RPMI7951 (cell line): ENCODE measurements around the gene ELOB. TPM values are rescaled to one million over a fixed set of nuclear protein-coding genes. Genes with fewer than 3 reads are reported as not detected.

Source experiments
- DNase-seq: peaks from one replicate; pipeline ENCODE4 v3.0.0-alpha.2; 2012; ENCODE audit warnings: low read depth
- total RNA-seq: library from RNA; depleted of rRNA; stranded (reverse); fragments of >200 nt; shearing (Covaris generic); gene quantifications from 2 replicates; pipeline ENCODE4 v1.2.3, GENCODE V29; 2014

ELOB gene
- total RNA-seq, 1 experiment from 2014 or later = 349 TPM

DNA sequence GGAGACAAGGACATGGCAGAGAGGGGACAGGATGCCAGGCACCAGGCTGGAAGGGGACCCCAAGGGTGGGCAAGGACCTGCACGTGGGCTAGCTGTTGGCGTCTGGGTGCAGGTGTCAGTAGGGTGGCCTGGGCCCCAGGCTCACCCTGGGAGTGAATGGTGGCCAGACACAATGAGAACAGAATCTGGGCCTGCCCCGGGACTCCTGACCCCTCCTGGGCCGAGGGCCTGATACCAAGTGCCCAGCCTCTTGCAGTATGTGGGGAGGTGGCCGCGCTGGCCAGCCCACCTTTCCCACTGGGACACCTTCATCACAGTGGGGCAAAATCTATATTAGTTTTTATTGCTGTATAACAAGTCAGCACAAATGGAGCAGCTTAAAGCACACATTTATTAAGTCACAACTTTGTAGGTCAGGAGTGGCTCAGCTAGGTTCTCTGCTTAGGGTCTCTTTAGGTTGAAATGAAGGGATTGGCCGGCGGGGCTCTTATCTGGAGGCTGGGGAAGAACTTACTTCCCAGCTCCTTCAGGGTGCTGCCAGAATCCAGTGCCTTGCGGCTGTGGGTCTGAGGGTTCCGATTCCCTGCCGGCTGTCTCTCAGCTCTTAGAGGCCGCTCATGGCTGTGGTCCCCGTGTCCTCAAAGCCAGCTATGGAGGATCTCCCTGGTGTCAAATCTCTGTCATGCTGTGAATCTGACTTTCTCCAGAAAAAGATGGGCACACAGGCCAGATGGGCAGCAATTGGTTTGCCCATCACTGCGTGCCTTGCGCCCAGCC is 6.7 kb upstream of the ELOB start:
- DNase-seq = no peak

DNA sequence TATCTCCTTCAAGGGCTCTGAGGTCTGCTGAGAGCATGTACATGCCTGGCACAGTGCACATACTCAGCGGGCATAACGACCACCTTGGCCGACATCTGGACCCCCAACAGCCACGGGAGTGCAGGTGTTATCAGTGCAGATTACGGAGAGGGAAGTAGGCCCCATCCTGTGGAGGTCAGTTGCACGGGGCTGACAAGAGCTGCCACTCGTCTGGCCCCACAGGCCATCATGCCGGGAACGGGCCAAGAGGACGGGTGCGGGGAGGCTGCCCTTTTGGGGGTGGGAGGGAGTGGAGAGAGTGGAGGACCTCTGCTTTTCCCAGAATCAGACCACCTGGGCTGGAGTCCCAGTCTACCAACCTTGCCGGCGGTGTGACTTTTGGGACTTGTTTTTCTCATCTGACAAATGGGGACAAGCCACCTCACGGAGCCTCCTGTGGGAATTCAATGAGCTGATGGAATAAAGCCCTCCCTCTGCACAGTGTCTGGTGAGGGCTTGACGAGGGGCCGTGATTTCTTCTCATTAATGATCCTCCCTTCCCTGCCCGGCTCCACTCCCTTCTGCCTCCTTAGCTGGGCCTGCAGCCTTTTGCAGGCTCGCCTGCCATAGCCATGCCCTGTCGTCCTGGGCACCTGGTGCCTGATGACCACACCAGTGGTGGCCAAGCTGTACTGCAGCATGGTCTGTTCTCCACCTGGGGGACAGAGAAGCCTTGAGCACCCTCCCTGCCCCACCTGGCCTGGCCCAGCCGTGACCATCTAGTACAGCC is 5.7 kb upstream of the ELOB start:
- no peak for DNase-seq

DNA sequence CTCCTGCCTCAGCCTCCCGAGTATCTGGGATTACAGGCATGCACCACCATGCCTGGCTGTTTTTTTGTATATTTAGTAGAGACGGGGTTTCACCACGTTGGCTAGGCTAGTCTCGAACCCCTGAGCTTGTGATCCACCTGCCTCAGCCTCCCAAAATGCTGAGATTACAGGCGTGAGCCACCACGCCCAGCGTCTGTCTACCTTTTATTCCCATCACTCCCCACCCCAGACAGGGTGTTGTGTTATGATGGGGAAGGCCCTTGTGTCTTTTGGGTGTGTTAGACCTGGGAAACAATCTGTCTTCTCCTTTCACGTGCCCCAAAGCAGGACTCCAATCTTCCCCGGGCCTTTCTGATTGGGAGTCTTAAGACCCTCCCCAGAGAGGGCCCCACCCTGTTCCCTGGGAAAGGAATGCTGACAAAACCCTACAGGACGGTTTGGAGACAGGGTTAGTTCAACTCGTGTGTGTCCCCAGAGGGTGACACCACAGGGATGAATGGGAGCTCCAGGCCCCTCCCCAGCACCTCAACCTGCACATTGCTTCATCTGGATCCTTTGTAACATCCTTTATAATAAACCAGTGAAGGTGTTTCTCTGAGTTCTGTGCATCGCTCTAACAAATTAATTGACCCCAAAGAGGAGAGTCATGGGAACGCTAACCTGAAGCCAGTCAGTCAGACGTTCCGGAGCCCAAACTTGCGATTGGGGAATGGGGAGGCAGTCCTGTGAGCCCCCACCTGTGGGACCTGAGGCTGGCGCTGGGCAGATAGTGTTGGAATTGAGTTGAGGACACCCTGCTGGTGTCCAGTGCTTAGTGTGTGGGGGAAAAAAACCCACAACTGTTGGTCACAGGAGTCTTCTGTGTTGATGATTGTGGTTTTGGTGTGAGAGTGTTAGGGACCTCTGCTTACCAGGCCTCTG is 3.2 kb upstream of the ELOB start:
- DNase-seq = no peak

DNA sequence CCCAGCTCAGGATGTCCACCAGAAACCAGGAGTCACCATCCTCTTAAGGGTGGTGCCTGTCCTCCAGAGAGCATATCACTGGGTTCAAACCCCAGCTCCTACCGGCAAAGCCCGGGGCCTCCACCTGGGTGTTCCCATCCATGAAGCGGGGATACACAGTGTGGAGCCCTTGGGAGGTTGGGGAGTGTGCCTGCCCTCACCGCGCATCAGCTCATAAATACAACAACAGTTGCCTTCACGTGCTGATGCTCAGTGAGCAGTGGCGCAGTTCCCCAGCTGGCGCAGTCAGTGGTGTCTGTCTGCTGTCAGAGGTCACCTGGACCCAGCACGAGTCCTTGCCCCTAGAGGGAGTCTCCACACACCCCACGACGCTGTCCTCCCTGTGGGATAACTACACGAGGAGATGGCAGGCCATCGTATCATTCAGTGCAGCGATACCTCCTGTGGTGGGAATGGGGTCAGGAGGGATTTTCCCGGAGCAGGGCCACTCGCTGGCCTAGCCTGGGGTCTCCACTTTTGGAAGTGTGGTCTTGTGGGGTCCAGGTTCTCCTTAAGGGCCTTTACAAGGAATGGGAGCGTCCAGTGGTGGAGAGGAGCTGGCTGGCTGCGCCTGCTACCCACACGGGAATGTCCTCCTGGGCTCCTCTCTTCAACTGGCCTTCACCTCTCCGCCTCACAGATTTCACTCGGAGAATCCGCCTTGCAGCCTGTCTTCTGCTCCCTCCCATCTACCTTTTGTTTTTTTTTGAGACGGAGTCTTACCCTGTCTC is 2.3 kb upstream of the ELOB start:
- no peak for DNase-seq

DNA sequence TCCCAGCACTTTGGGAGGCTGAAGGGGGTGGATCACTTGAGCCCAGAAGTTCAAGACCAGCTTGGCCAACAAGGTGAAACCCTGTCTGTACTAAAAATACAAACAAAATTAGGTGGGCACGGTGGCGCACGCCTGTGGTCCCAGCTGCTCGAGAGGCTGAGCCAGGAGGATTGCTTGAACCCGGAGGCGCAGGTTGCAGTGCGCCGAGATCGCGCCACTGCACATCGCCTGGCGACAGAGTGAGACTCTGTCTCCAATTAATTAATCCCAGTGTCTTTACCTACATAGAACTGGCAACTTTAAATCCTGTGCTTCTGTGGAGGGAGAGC is 1.5 kb upstream of the ELOB start:
- DNase-seq = no peak

DNA sequence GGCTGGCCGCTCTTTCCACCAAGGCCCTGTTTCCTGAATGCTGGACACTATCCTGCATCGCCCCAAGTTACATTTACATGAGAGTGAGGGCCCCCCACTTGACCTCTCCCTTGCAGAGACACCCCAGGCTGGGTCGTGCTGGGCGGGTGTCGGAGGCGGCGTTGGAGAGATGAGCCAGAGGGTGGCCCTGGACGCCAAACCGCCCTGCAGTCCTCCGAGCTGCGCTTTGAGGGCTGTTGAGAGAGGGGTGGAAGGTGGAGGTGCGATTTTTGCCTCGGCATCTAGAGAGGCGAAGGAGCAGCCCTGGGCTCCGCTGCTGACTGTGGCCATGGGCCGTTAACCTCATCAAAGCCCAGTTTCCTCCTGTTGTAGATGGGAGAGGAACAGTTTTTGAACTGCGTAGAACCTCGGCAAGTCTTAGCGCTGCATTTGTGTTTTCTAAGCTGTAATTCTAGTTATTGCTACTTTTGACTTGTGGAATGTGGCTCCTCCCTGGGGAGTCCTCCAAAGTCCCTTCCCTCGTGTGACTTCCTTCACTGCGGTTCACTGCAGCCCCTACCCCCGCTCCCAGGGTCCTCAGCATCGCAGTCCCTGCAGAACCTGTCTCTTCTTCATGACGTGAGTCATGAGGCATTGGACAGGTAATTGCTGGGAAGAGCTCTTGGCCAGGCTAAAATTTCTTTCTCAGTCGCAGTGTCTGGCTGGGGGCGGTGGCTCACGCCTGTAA is 986 bp upstream of the ELOB start:
- no peak for DNase-seq

DNA sequence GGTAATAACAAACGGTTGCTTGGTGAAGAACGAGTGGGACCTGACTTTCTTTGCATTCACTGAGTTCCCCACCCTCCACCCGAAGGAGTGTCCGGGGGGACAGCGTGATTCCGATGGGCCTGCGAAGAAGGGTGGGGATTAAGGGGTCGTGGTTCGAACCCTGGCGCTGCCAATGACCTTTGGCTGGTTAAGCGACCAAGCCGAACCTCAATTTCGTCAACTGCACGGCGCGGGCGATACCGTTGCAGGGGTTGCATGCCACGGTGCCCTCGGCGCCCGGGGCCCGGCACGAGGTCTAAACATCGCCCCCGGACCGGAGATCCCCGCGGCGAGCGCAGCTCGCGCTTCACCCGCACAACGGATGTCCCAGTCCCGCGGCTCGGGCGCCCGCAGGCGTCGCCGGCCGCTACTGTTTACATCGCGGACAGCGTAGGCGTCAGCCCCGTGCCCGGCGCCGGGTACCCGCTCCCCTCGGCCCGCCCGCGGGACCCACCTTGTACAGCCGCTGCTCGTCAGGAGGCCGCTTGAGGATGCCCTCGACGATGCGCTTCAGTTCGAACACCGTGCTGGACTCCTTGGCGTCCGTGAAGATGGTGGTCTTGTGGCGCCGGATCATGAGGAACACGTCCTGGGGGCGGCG is 460 bp downstream of the ELOB start:
- no peak for DNase-seq

DNA sequence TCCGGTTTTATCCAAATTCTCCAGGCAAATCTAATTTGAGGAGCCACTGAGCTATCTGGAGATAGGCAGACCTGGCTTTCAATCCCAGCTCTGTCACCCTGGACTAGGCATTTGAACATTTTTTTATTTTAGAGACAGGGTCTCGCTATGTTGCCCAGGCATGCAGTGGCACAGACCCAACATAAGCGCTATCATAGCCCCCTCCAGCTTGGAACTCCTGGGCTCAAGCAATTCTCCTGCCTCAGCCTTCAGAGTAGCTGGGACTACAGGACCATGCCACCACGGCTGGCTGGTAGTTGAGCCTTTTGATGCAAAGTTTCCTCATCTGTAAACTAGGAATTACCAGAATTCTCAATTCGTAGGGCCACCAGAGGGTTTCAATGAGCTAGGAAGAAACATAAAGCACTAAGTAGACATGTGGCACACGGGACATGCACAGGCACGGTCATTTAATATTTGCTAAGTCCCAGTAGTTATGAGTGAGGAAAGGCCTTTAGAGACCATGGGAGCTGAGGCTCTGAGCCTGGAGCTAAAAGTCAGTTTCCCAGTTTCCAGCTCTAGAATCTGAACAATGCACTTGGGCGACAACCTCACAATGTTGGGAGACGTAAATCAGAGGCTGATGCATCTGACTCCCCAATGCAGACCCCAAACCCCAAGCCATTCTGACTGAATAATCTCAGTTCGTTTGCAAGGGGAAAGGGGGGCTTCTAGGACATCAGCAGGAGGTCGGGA is 1.1 kb downstream of the ELOB start:
- DNase-seq = no peak

DNA sequence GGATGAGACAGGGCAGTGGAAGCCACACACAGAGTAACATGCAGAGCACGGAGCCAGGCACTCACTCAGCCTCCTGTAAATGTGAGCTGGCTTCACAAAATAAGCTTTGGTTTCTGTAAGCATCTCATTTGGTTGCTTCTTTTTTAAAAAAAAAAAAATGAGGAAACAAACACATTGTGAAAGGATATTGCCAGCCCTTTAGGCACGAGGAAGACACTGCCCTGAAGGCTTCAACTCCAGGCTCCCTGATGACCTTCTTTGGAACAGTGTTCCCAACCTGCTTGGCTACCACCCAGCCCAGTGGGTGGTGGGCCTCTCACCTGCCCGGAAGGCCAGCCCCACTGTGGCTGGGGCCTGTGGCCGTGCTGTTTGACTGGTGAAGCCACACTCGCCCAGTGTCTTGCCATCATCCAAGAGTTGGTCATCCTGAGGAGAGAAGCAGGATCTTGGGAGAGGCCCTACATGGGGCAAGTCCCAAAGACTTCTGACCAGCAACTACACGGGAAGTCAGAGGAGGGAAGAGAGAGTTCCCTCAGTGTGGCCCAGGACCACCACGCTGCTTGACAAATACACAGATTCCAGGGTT is 1.9 kb downstream of the ELOB start:
- DNase-seq = no peak

DNA sequence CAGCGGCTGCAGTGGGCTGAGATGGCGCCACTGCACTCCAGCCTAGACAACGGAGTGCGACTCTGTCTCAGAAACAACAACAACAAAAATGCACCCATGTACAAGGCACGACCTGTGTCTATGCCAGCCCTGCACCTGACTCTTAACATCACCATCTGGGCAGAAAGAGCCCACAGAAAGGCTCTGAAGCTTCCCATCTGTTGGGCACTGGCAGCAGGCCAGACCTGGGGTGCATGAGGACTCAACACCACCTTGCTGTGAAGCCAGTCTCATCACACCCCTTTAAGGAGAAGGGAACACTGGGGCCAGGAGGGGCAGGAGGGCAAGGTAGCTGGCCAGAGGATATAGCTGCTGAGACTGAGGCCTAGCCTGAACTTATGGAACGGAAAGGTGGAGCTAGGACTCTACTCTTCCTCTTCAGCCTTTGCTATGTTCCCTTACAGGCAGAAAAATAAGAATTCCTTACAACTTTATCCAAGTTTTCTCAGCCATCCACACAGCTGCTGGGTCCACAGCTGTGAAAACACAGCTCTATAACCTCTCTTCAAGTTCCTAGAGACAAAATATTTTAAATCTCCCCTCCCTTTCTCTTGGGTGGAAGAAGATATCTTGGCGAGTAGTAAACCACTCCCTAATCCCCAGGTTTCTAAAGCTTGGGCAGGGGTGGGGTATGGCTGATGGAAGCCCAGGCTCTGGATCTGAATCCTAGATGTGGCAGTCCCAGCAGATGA is 2.8 kb downstream of the ELOB start:
- DNase-seq = no peak

DNA sequence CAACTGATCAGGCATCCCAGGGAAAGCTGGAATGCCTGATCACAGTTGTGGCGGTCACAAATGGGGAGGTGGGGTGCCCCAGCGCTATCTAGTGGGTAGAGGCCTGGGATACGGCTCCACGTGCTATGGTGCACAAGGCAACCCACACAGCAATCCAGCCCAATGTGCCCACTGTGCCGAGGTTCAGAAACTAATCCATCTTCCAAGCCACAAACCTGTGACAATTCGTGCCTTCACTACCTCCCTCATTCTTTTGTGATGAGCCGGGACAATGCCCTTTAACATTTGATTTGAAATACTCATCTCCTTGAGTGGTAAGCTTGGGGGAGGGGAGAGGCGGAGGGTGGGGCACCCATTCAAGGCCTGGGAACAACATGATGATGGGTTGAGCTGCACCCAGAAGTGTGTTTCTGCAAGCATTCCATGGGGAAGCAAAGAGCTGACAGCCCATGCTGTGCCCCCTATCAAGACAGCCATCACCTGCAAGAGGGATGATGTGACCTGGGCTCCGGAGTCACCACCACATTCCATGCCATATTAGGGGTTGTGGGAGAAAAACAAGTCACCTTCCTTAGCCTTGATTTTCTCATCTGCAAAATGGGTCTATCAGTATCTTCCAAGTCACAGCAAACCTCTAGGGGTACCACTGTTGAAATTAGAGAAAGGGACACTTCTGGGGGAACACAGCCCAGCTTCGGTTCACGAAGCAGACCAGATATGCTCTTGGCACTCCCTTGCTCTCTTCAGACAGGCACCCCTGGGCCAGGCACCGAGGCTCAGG is 3.7 kb downstream of the ELOB start:
- peak; percentile 26 for DNase-seq

DNA sequence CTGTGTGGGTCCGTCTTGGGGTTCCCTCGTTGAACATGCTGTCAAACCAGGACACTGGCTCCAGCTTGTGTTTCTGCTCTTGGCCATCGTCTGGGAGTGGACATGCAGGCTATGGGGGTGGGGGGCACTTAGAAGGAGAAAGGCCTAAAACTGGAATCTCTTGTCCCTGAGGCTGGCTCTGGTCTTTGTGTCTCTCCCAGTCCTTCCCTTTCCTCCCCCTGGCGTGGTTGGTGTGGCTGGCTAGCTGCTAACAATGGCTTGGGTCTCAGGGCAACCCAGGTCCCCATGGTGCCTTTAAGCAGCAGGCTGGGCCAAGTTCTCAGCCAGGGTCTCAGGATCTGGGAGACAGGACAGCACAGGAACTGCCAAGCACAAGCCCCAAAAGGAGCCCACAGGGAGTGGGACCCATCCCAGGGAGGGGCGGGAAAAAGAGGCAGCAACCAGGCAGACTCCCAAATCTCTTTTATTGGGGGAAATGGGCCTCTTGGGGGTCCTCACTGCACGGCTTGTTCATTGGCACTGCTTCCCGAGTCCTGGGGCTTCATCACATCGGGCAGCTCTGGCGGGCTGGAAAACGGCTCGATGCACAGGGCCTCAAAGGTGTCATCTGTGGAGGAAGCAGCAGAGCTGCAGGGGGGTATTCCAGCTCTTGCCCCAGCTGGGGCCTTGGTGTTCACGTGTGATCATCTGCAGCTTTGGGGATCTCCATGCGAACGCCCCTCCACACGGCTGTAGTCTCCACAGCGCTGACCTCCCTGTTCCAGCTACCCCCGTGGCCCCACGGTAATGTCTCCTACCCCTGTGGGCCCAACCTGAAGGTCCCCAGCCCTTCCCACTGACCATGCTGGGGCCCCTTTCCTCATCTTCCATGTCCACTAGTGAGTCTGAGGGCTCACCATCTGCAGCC is 5.3 kb downstream of the ELOB start:
- no peak for DNase-seq

DNA sequence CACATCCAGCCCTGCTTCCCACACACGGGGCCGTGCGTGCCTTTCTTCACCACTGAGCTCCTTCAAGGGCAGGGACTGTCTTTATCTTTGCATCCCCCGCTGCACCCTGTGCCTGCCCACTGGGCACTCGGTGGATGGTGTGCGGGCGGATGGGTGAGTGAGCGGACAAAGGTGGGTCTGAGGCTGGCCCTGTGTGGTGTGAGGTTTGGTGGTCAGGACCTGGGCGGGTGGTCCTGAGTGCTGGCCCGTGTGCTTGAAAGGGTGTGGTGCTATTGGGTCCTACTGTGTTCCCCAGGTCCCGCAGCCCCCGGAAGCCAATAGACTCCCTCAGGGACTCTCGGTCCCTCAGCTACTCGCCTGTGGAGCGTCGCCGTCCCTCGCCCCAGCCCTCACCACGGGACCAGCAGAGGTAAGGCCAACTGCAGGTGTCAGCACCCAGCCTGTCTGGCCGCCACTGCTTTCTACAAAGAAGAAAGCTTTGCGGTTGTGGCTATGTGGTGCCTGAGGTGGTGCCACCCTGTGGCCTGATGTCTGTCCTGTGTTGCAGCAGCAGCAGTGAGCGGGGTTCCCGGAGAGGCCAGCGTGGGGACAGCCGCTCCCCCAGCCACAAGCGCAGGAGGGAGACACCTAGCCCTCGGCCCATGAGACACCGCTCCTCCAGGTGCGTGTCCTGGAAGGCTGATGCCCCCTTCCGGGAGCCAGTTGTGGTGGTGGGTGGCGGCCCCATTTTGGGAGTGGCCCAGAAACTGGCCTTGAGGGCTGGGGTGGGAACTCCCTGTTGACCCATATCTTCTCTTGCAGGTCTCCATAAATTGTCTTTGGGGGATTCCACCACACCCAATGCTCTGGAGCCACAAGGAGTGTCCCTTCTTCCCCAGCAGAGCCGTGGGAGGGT is 6.8 kb downstream of the ELOB start:
- no peak for DNase-seq

DNA sequence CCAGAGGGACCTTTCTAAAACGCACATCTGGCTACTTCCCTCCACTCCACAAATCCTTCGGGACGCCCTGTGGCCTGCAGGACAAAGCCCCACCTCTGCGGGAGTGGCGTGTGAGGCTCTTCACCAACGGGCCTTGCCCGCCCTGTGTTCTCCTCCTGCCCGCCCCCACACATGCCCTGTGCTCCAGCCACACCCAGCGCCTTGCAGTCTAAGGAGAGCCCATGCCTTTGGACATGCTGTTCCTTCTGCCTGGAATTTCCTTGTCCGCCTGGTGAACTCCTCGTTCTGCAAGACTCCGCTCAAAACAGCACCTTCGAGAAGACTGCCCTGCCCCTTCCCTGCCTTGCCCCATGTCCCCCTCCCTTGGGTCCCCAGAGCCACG is 7.4 kb downstream of the ELOB start:
- DNase-seq = no peak

DNA sequence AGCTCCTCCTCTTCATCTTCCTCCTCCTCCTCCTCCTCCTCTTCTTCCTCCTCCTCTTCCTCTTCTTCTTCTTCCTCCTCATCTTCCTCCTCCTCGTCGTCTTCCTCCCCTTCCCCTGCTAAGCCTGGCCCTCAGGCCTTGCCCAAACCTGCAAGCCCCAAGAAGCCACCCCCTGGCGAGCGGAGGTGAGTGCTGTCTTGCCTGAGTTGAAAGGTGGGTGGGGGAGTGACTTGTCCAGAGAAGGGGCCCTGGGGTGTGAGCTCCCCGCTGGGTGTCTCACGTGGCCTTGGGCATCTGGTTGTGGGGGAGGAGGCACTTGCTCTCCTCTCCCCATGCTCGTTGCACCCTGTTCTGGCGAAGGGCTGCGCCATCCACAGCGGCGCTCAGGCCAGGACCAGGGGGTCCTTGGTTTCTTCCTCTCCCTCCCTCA is 8.0 kb downstream of the ELOB start:
- DNase-seq = no peak
